SKM-1 (cell line): ENCODE data around the gene IL11.

Experiments
- DNase-seq: peaks from one replicate; lab custom pipeline; 2025; ENCODE audit not compliant: unreplicated experiment; lab: John Stamatoyannopoulos, UW

The IL11 gene

DNA sequence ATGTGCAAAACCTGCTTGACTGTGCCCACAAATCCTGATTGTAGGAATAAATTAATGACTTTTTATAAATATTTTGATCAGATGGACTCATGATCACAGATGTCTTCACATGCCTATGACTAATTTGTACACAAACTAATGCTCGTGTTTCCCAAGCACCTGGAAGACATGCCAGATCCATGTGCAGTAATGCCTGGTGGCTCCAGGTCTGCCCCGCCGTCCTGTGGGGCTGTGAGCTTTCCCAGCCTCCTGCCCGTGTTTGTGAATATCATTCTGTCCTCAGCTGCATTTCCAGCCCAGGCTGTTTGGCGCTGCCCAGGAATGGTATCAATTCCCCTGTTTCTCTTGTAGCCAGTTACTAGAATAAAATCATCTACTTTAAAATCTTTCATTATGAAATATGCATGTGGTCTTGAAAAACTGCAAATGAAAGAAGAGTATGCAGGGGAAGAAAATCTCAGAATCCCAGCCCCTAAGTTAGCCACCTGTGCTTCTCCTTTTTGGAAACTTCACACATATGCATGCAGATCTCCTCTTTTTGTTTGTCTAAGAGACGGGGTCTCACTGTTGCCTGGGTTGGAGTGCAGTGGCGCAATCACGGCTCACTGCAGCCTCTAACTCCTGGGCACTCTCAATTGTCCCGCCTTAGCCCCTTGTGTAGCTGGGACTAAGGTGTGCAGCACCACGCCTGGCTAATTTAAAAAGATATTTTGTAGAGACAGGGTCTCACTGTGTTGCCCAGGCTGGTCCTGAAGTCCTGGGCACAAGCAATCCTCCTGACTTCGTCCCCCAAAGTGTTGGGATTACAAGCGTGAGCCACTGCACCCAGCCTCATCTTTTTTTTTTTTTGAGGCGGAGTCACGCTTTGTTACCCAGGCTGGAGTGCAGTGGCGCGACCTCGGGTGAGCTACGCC, 21.7 kb upstream of the IL11 start:
- no peak for DNase-seq

DNA sequence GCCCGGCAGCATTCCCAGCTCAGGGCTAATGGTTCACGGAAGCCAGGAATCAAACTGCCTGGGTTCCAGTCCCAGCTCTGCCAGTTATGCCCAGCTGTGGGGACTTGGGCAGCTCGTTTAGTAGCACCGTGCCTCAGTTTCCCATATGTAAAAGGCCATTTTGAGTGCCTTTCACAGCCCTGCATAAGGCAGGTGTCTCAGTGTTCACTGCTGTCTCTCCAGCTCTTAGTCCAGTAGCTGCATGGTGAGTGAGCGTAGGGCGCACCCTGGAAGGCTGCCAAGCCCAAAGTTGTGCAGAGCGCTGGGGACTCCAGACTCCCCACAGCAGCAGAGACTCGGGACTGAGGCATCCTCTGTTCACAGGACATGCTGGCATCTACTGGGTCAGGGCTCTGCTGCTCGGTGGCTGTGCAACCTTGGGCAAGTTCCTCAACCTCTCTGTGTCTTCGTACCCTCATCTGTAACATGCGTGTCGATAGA, 21.0 kb upstream of the IL11 start:
- DNase-seq: no peak

DNA sequence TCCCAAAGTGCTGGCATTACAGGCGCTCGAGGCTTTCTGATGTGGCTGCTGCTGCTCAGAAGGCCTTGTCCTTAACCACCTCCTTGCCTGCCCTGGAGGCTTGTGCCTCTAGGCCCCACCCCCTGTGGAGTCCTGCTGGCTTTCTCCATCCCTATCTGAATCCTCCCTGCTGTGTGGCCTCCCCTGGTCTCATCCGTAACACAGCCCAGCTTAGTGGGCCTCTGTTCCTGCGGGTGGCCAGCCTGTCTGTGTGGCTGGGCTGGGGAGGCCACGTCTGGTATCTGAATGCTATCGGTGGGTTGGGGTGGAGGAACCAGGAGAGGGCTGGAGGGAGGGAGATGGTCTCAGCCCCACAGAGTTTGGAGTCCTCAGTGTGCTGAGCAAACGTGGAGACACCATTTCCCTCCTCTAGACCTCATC, 20.2 kb upstream of the IL11 start:
- no peak for DNase-seq

DNA sequence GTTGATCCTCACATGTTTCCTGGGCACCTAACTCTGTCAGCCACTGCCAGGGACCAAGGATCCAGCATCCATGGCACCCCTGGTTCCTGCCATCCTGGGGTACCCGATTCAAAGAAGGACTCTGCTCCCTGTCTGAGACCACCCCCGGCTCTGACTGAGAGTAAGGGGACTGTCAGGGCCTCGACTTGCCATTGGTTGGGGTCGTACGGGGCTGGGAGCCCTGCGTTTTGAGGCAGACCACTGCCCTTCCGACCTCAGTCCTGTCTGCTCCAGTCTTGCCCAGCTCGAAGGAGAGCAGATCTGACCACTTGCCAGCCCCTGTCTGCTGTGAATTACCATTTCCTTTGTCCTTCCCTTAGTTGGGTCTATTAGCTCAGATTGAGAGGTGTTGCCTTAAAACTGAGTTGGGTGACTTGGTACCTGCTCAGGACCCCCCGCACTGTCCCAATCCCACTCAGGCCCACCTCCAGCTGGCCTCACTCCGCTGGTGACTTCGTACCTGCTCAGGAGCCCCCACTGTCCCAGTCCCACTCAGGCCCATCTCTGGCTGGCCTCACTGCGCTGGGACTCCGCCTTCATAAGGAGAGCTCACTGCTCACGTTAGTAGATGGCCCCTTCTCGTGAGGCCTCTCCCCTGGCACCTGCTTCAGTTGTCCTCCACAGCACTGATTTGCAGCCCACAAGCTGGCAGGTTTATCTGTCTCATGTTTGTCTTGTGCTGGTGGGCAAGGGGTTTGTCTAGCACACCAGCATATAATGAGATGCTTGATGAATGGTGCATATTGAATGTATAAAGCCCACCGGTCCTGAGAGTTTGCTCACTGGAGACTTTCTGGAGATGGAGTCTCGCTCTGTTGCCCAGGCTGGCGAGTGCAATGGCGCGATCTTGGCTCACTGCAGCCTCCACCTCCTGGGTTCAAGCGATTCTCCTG, 19.4 kb upstream of the IL11 start:
- no peak for DNase-seq

DNA sequence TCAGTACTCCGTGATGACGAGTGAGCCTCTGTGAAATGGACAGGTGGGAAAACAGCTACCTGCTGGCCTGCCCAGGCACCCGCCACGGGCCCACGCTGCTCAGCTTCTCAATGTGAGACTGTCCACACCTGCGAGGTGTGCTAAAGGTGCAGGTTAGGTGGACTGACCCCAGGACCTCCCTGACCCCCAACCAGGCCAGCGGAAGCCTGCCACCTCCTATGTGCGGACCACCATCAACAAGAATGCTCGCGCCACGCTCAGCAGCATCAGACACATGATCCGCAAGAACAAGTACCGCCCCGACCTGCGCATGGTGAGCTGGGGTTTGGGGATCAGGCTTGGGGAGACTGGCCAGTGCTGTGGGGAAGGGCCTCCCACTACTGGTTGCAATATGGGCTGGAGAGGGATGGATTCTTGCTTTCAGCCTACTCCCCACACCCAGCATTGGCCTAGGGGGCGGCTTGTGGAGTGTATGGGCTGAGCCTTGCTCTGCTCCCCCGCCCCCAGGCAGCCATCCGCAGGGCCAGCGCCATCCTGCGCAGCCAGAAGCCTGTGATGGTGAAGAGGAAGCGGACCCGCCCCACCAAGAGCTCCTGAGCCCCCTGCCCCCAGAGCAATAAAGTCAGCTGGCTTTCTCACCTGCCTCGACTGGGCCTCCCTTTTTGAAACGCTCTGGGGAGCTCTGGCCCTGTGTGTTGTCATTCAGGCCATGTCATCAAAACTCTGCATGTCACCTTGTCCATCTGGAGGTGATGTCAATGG, 17.7 kb upstream of the IL11 start:
- no peak for DNase-seq

DNA sequence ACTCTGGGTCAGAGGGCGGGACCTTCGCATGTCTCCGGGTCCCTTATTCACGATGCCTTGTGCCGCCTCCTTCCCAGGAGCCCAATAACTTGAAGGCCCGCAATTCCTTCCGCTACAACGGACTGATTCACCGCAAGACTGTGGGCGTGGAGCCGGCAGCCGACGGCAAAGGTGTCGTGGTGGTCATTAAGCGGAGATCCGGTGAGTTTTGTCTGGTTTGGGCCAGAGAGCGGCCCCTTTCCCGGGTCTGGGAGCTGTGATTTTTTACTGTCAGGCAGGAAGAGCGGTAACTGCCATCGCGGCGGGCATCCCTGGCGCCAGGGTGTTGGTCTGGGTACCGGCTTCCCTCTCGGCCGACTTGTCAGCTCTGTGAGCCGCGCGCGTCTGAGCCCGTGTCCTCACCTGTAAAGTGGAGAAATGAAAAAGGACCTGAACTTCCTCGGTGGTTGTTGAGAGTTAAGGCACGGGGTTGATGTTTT, 16.3 kb upstream of the IL11 start:
- no peak for DNase-seq

DNA sequence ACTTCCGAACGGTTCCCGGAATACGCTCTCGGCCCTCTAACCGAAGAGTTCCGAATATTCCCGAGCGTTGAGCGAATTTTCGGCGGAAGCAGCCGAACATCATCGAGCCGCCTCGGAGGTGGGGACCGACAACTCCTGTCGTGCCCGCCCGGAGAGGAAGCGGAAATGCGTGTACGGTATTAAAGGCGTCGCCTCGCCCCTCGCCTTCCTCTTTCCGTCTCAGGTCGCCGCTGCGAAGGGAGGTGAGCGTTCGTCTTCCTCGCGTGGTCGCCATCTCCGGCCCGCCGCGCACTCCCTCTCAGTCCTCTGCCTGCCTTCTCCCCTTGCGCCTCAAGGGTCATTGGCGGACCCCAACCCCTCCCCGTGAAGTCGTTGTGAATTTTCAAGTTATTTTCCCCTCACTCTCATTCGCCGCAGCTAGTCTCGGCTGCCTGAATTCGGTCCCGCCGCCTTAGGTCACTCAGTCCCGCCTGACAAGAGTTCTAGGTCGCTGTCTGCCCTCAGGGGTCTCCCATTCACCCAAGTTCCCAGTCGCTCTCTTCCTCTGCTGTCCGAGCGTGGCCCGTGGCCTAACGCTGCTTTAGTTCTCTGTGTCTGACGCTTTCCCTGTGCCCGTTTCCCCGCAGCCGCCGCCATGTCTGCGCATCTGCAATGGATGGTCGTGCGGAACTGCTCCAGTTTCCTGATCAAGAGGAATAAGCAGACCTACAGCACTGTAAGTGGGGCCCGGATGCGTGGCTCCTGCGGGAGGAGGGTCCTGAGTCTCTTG, 15.6 kb upstream of the IL11 start, which contains the start of gene RPL28:
Gene RPL28, plus strand, starts transcription at position 209 of the 769 bp plus-strand sequence. Its CDS starts 426 bp downstream, at position 635.
- DNase-seq: peak; percentile 85

DNA sequence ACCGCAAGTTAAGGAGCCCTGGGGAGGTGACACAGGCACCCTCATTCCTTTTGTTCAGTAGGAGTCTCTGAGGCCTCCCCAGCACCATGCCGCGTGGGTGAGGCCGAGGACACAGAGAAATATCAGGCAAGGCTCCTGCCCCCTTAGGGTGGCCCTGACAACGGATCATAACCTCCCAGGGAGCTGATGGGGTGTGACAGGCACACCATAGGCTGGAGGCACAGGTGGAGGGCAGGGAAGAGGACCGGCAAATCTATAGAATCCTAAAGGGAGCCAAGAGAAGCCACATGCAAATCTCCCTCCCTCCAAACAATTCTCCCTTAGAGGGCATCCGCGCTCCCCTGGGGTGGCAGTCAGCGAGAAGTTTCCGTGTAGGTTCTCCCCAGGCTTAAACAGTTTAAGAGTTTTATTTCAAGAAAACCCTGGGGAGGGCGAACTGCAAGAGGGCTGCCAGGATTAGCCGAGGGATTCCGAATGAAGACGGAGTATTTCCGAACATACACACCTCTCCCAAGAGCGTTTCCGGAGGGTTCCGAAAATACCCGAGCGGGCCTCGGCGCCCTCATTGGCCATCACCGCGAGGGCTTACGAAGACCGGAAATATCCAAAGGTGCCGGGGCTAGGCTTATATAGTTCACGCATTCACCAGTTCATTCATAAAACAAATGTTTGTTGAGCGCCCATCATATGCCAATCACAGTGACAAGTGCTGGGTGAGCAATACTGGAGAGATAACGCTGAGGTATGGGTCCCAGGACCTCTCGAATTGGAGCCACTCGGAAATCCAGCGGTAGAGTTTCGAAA, 14.9 kb upstream of the IL11 start:
- peak; percentile 39 for DNase-seq

DNA sequence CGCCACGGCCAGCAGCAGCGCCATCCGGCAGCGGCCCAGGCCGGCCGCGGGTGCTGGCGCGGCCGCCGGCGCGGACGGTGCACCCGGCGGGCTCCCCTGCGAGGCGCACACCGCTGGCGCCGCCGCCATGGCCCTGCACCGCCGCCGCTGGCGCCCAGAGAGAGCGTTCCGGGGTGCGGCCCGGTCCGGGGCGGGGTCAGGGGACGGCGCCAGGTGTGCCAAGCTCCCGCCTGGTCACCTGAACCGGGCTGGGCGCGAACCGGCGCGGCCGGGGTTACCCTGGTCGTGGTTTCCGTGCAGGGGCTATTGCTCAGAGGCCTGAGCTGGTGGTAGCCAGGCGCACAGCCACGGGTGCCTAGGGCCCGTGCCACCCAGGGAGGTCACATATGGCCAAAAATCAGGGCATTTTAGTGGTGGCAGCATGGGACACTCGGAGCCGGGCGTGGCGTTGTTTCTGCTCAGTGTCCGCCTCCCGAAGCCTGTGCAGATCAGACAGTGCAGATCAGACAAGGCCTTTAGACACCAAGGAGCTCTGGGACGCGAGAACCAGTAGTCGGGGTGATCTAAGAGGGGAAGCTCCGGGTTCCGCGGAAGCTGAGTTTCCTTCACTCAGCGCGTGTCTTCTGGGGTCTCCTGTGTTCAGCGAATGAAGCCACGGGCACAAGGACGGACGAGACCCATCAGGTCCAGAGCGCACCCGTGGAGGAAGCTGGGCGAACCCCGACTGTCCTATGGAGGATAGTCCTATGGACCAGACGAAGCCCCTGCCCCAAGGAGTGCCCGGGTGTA, 14.1 kb upstream of the IL11 start, which contains the start of gene TMEM238:
Gene TMEM238, minus strand, starts transcription at position 162 of the 789 bp plus-strand sequence. Its CDS starts 33 bp downstream, at position 129.
- DNase-seq: no peak

DNA sequence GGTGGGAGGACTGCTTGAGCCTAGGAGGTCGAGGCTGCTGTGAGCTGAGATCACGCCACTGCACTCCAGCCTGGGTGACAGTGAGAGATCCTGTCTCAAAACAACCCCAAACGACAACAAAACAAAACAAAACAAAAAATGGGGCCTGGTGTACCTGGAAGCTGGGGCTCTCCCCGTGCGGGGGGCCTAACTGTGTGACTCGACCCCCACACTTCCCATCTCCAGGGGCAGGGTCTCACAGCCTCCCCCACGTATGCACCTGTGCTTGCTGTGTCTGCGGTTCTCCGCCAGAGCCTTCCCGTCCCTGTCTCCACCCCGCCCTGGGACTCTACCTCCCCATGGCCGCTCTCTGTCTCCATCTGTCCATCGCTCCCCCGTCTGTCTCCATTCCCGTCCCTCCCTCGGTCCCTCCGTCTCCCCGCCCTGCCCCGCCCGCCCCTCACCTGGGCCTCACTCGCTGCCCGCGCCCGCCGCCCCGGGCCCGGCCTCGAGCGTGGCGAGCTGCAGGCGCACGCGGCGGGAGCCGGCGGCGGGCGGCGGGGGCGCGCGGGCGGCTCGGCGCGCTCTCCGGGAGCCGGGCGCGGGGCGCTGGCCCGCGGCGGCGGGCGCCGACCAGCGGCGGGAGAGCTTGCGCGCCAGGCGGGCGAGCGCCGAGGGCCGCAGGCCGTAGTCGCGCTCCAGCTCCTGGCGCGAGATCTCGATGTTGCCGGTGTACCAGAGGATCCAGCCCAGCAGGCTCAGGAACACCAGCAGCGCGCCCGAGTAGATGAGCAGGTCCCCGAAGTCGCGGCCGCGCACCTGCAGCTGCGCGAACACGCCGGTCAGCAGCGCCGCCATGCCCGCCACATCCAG, 13.2 kb upstream of the IL11 start:
- no peak for DNase-seq

DNA sequence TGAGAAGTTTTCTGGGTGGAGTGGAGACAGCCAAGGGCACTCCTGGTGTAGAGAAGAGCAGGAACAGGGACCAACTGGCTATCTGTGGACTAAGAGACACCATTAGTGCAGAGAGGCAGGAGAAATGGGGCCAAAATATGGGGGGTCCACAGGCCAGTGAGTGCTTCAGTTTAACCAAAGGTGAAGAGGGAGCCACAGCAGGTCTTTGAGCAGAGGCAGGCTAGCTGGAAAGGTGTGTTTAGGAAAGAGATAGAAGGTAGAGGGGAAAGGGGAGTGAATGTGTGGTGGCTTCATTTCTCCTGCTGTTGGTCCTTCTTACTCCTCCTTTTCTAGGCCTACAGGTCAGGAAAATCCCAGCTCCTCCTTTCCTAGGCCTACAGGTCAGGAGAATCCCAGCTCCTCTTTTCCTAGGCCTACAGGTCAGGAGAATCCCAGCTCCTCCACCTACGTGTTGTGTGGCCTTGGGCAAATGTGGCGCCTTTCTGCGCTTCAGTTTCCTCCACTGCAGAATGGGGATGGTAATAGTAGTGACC, 12.3 kb upstream of the IL11 start:
- no peak for DNase-seq

DNA sequence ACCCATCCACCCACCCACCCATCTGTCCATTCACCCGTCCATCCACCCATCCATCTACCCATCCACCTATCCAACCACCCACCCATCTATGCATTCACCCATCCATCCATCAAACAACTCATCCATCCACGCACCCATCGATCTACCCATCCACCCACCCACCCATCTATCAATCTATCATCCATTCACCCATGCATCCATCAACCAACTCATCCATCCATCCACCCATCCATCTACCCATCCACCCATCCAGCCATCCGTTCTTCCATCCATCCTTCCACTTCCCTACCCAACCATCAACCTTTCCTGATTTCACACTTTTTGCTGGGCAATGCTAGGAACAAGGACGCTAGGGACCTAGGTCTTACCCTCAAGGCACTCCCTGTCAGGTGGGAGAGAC, 11.8 kb upstream of the IL11 start:
- DNase-seq: no peak

DNA sequence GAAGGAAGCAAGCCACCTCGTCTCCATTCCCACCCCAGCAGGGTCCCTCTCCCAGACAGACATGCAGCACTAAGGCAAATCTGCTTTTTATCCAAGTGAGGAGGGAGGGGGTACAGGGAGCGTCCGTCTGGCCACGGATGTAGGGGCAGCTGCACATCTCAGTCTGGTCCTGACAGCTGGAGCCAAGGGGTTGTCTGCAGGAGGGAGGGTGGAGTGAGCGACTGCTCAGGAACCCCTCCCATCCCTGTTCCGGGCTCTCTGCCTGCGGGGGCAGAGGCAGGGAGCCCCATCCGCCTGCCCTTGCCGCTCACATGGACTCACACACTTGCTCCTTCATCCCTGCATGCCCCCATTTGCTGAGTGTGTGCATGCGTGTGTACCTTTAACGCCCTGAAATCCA, 8.9 kb upstream of the IL11 start:
- no peak for DNase-seq

DNA sequence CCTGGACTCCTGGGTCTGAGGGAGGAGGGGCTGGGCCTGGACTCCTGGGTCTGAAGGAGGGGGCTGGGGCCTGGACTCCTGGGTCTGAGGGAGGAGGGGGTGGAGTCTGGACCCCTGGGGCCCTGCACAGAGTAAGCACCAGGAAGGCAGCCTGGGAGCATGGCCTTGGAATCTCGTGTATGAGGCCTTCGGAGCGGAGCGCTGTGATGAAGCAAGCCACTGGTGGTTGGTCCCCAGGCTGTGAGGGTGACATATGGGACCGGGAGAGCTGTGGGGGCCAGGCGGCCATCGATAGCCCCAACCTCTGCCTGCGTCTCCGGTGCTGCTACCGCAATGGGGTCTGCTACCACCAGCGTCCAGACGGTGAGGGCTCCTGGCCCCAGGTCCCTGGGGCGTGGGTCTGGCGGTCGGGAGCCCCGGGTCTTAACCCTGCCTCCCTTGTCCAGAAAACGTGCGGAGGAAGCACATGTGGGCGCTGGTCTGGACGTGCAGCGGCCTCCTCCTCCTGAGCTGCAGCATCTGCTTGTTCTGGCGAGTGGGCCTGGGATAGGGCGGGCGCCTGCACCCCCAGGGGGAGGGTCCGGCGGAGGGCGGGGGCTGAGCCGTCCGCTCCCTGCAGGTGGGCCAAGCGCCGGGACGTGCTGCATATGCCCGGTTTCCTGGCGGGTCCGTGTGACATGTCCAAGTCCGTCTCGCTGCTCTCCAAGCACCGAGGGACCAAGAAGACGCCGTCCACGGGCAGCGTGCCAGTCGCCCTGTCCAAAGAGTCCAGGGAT, 7.3 kb upstream of the IL11 start:
- DNase-seq: no peak

DNA sequence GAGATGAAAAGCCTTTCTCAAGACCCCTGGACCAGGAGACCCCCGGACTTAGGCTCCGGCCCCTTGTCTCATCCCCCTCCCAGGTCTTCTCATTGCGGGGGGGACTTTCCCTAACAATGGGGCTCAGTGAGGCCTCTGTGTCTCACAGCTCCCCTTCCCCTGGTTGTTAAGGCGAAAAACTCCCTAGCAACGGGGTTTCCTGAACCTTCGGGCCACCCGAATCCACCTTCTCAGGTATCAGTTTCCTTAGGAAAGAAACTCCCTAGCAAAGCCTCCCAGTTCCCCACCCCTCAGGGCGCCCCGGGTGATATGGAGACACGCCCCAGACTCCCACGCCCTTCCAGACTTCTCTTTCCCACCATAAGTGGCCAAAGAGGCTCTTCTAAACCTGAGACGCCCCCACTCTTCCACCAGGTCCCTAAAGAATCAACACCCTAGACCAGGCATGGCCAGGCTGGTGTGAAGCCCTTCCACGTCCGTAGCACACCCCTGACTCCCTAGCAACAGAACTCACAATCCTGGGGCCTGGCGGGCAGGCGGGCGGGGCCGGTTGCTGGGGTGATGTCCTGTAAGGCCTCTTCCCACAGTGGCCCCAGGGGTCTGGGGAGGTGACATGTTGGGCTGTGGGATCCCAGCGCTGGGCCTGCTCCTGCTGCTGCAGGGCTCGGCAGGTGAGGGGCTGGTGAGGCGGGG, 6.1 kb upstream of the IL11 start, which contains the start of gene TMEM190:
Gene TMEM190, plus strand, starts transcription at position 586 of the 693 bp plus-strand sequence. Its CDS starts 28 bp downstream, at position 614.
- no peak for DNase-seq
